ENCODE measurements around the gene CARTPT.

The CARTPT gene

DNA sequence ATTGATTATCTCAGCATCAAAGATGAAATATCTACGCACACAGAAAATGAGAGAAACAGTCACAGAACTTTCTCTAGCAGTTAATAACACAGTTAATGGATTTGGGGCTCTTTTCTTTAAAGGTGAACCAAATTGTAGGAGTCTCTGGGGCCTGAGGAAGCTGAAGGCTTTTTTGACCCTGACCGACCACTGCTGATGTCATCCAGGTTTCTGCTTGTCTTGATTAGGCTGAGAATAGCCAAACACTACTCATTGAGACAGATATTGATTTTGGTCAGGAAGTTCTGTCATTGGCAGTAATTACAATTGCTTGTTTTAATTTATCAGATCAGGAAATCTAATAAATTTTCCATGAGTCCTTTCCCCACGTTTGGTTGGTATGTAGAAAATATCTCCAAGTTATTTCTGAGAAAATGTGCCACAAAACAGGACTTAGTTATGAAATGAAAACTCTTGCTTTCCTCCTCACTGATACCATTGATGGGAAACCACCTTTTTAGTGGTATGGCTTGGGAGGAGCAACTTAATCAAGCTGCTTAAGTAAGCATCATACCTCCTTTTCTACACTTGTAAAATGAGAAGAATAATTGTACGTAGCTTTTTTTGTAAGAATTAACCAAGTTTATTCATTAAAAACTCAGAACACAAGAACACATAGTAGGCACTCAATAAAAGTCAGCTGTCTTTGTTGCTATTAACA is 19.7 kb downstream of the CARTPT start:
- DNase-seq = no peak

DNA sequence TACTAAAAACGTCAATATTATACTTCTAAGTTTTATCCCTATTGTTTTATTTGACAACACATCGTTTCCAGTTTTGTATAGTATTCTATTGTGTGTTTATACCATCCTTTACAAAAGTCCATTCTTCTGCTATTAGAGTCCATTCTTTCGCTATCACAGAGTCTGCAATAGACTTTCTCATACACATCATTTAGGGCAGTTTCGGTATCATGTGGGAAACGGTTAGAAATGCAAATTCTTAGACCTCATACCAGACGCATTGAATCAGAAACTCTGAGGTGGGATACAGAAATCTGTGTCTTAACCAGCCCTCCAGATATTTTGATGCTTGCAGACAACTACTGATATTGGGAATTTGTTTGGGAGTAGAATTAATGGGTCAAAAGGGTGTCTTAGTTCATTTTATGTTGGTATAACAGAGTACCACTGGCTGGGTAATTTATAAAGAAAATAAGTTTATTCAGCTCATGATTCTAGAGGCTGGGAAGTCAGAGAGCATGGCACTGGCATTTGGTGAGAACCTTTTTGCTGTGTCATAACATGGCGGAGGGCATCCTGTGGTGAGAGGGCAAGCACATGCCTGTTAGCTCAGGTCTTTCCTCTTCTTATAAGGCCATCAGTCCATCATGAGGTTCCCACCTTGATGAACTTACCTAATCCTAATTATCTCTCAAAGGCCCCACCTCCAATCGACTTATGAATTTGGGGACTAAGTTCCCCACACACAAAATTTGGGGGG is 21.1 kb downstream of the CARTPT start:
- DNase-seq = no peak

DNA sequence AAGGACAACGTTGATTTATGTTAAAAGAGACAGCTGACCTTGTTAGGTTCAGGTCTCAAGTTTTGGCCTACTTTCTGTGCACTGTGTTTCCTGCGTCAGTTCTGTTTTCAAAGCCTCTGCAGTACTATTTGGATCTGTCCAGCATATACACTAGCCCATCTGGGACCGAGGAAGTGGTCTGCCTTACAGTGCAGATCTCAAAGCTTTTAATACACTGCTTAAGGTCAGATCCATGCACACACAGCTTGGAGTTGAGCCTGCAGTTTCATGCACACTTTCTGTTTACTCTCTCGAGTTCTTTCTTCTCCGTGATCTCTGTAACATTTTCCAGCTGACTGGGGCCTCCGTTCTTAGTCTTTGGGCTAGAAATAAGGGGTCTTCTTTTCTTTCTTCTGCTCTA is 24.1 kb downstream of the CARTPT start:
- DNase-seq = no peak

DNA sequence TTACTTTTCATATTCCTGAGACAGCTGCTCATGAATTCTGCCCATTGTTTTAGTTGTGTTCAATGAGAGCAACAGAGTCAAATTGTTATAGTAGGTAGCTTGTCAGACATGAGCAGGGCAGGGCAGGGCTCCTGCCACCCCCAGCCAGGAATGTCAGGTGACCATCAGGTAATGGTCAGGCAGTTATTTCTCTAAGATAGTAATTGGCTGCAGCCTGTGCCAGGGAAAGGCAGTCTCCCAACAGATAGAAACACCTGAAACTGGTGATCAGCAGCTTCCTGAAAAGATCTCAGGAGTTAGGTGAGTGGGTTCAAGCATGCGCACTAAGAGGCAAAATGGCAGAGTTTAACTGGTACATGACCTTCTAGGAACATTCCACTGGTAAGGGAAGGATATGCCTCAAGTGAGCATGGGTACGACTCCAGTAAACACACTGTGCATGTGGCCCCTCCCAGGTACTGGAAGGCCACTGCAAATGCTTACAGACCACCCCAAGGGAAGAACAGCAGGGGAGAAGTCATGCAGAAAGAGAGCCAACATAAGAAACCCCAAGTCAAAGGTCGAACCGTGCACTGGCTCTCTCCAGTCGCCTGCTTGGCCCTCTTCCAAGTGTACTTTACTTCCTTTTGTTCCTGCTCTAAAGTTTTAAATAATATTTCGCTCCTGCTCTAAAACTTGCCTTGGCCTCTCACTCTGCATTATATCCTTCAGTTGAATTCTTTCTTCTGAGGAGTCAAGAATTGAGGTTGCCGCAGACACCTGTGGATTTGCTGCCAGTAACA is 25.1 kb downstream of the CARTPT start:
- DNase-seq = no peak

DNA sequence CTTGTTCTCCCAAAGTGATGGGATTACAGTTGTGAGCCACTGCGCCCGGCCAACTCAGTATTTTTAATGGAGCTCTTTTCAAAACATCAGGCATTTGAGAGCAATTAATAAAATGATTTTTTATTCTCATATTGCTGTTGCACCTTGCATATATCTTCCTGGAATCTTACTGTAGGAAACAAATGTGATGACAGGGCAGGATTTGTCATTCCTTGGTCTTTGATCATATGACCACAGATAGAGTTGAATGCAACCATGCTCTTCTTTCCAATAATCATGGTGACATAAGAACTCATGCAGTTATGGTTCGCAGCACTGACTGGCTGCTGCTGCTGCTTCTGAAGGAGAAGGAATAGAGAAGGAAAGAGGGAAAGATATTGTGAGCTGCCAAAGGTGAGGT is 28.1 kb downstream of the CARTPT start:
- DNase-seq = no peak

DNA sequence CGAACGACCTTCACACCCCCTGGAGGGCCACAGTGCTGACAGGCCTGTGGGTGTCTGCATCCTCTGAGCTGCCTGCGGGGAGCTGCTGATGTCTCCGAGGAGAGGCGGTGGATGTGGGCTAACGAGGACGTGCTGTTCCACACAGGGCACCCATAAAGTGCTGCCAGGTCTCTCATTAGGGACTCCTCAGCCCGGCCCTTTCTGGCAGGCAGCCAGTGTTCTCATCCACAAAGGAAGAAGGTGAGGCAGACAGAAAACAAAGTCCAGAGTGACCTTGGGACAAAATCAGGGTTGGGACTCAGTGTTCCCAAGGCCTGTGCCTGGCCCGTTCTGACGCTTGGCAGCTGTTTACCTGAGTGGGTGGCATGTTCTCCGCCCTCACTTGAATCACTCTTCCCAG is 29.3 kb downstream of the CARTPT start:
- DNase-seq = no peak

DNA sequence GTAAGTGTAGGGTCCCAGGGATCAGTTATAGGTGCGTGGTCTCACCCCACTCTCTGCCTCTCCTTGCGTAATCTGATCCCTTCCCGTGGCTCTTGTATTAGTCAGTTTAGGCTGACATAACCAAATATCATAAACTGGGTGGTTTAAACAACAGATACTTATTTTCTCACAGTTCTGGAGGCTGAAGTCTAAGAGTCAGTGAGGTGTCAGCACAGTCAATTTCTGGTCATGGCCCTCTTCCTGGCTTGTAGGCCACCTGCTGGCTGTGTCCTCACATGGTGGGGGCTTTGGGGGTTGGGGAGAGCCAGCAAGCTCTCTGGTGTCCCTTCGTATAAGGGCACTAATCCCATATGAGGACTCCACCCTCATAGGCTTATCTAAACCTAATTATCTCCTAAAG is 32.3 kb downstream of the CARTPT start:
- DNase-seq = no peak

DNA sequence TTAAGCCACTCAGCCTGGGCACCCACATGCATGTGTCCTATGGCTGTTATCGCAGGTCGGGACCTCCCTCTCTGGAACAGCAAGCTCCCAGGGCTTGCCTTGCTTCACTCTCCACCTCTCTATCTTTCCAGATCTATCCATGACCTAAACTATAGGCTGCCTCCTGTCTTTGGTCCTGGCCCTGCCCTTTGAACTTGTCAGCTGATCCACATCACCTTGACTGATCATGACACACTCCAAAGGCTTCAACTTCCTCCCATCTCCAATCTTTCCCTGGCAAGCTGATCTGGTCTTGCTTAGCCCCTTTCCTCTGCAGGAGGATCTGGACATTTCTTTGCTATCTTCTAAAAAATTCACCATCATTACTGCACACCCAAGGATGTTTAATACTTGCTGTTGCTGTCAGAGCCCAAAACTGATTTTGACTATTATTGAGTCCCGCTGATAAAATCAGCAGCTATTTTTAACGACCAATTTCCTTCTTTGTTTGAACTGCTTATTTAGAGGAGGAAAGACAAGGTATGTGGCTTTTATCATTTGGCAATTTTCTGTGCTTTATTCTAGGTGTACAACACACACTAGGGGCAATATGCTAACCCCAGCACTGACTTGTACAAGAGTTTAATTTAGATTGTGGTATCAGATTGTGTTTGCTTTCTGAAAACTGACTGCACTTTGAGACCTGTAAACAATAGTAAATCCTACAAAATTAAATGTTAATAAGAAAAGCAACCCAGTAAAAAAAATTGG is 33.5 kb downstream of the CARTPT start:
- no peak for DNase-seq

DNA sequence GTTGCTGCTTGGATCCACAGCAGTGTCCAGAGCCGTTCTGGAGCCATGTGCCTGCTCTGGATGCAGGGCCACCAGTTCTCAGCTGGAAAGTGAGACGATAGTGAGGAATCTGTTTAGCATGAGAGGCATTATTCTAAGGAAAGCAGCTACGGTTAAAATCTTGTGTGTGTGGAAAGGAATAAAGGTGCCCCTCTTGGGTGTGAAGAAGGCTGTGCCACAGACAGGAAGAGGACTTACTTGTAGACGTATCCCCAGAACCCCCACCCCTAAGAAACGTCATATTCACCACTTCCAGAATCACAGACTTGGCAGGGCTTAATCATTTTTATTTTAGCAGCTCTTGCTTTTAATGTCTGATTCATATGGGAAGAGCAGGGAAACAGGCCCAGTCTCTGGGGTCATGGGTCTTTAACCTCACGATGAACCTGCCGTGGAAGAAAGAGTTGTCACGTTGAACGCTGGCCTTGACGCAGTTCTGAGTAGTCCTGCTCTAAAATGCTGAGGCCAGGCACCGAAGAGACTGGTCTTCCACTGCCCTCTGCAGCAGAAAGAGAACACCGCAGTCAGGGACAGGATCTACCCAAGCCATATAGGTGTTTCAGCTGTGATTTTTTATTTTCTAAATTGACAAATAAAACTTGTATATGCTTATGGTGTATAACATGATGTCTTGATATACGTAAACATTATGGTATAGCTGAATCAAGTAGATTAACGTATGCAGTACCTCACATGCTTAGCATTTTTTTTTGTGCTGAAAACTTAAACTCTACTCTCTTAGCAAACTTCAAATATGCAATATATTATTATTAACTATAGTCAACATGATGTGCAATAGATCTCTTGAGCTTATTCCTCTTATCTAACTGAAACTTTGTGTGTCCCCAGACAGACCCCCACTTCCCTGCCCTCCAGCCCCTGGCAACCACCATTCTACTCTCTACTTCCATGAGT is 38.8 kb downstream of the CARTPT start:
- DNase-seq = peak; percentile 3

DNA sequence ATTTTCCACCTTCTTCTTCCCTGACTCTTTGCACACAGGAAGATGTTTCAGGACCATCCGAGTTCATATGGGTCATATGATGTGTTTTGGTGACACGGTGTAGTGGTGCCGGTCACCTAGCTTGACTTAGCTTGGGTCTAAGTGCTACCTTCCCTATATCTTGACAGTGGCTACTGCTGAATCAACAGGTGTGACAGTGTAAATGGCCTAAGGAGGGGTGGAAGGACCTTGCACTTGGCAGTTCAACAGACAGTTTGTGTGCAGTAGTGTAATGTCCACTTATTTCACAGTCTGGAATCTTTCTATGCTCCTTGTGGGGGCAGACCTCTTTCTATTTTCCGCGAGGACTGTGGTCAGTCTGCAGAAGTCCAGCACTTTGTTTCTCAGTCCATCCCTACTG is 43.8 kb downstream of the CARTPT start:
- DNase-seq = no peak

DNA sequence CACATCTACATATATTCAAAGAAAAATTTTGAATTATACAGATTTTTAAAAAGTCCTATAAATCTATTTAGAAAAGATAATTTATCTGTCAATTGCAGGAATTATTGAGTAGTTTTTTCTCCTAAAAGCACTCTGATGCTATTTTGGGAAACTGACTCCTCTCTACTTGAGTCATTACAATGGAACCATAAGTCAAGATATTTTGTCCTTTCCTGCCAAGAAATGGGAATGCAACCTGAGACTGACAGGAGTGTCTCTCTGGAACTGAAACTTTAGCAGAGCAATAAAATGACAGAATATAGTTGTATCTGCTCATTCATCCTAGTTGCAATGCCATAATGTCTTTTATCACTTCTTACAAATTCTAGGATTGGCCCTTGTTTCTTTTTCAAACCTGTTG is 48.6 kb downstream of the CARTPT start:
- no peak for DNase-seq

DNA sequence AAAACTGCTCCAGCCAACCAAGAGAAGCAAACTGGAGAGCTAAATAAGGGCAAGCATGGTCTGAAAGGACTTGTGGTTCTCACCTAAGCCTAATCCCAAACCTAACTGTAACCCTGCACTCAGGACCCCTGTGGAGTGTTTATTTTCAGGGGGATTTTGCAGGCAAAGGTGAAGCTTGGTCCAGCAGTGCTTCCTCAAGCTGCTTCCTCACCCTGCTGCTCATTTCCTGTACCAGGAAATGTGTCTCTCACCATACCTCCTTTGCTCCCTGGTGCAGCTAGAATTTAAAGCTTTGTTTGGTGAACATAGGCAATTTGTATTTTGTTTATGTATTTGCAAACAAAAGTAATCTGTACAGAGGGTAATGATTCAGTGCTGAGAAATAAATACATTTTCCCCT is 50.2 kb downstream of the CARTPT start:
- DNase-seq = no peak

DNA sequence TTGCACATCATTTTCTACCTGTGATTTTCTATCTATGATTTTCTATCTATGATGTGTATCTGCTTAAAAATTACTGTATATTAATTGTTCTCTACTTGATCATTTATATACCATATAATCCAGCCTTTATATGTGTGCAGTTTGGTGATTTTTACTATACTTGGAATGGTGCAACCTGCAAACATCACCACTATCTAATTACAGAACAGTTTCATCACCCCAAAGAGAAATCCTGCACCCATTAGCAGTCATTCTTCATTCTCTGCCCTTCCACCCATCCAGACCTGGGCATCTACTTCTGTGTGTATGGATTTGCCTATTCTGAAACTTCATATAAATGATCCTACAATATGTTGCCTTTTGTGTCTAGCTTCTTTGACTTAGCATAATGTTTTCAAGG is 51.3 kb downstream of the CARTPT start:
- DNase-seq = no peak
